Neural cell (in vitro differentiated cells): ENCODE data around the gene METRN.

ENCODE experiments used
- EP300 ChIP-seq: fragments of 450-650 bp; conservative IDR thresholded peaks from 2 replicates; pipeline ENCODE4 v1.6.1; 2014; ENCODE audit warnings: antibody characterized with exemption, mild to moderate bottlenecking, moderate library complexity; ENCODE audit not compliant: poor library complexity, severe bottlenecking
- EZH2 ChIP-seq: fragments of 200-600, 300-800 bp; shearing (Covaris generic), sonication (generic); IDR thresholded peaks from 2 replicates; pipeline ENCODE4 v1.6.1; 2014; ENCODE audit warnings: antibody characterized with exemption, low read length, borderline replicate concordance, mild to moderate bottlenecking; ENCODE audit not compliant: insufficient read depth, poor library complexity, severe bottlenecking
- POLR2AphosphoS5 ChIP-seq: IDR thresholded peaks from 2 replicates; pipeline ENCODE4 v1.6.1; 2012
- SMC3 ChIP-seq: fragments of 450-650 bp; conservative IDR thresholded peaks from 2 replicates; pipeline ENCODE4 v1.6.1; 2014; ENCODE audit warnings: antibody characterized with exemption, mild to moderate bottlenecking, moderate library complexity; ENCODE audit not compliant: poor library complexity
- TAF1 ChIP-seq: IDR thresholded peaks from 2 replicates; pipeline ENCODE4 v1.6.1; 2012; ENCODE audit warnings: low read depth
- TF ChIP-seq, protein P1 (sequence below): fragments of 450-650 bp; IDR thresholded peaks from 2 replicates; pipeline ENCODE4 v1.5.1; 2014; ENCODE audit warnings: antibody characterized with exemption, mild to moderate bottlenecking, moderate library complexity; ENCODE audit not compliant: poor library complexity, severe bottlenecking
- TF ChIP-seq, protein P2 (sequence below): IDR thresholded peaks from 2 replicates; pipeline ENCODE4 v1.6.1; 2012; ENCODE audit warnings: borderline replicate concordance

DNA sequence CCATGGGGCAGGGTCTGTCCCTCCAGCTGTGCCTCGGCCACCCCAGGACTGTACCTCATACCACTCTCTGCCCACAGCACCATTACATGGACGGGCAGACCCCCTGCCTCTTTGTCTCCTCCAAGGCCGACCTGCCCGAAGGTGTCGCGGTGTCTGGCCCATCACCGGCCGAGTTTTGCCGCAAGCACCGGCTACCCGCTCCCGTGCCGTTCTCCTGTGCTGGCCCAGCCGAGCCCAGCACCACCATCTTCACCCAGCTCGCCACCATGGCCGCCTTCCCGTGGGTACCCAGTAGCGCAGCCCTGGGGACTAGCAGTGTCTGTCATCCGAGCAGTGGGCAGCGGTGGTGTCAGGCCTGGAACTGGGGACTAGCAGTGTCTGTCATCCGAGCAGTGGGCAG, 42.1 kb upstream of the METRN start:
- TF ChIP-seq, protein P1, sequence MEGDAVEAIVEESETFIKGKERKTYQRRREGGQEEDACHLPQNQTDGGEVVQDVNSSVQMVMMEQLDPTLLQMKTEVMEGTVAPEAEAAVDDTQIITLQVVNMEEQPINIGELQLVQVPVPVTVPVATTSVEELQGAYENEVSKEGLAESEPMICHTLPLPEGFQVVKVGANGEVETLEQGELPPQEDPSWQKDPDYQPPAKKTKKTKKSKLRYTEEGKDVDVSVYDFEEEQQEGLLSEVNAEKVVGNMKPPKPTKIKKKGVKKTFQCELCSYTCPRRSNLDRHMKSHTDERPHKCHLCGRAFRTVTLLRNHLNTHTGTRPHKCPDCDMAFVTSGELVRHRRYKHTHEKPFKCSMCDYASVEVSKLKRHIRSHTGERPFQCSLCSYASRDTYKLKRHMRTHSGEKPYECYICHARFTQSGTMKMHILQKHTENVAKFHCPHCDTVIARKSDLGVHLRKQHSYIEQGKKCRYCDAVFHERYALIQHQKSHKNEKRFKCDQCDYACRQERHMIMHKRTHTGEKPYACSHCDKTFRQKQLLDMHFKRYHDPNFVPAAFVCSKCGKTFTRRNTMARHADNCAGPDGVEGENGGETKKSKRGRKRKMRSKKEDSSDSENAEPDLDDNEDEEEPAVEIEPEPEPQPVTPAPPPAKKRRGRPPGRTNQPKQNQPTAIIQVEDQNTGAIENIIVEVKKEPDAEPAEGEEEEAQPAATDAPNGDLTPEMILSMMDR = no peak
- TF ChIP-seq, protein P2, sequence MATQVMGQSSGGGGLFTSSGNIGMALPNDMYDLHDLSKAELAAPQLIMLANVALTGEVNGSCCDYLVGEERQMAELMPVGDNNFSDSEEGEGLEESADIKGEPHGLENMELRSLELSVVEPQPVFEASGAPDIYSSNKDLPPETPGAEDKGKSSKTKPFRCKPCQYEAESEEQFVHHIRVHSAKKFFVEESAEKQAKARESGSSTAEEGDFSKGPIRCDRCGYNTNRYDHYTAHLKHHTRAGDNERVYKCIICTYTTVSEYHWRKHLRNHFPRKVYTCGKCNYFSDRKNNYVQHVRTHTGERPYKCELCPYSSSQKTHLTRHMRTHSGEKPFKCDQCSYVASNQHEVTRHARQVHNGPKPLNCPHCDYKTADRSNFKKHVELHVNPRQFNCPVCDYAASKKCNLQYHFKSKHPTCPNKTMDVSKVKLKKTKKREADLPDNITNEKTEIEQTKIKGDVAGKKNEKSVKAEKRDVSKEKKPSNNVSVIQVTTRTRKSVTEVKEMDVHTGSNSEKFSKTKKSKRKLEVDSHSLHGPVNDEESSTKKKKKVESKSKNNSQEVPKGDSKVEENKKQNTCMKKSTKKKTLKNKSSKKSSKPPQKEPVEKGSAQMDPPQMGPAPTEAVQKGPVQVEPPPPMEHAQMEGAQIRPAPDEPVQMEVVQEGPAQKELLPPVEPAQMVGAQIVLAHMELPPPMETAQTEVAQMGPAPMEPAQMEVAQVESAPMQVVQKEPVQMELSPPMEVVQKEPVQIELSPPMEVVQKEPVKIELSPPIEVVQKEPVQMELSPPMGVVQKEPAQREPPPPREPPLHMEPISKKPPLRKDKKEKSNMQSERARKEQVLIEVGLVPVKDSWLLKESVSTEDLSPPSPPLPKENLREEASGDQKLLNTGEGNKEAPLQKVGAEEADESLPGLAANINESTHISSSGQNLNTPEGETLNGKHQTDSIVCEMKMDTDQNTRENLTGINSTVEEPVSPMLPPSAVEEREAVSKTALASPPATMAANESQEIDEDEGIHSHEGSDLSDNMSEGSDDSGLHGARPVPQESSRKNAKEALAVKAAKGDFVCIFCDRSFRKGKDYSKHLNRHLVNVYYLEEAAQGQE = no peak
- no peak for TF ChIP-seq TAF1
- TF ChIP-seq EP300 = no peak
- TF ChIP-seq SMC3 = no peak
- no peak for TF ChIP-seq EZH2
- TF ChIP-seq POLR2AphosphoS5 = no peak
